Fibroblast of lung (primary cell): ENCODE results near the gene PTP4A2. TPM values are rescaled to one million over a fixed set of nuclear protein-coding genes. Genes with fewer than 3 reads are reported as not detected.

ENCODE experiments used
- DNase-seq, 2 donors: peaks; one replicate each; pipeline versions ENCODE4 v3.0.0 to v3.0.0-alpha.2; 2010; ENCODE audit warnings: low read depth in 2 of 2
- H2AFZ ChIP-seq: 2 replicates; pipeline ENCODE4 v1.5.1; 2012; ENCODE audit warnings: low read length, control low read depth, inconsistent platforms
- H3K27ac ChIP-seq: 2 replicates; pipeline ENCODE4 v1.5.1; 2011; ENCODE audit warnings: low read length, control low read depth; ENCODE audit not compliant: insufficient read depth
- H3K27me3 ChIP-seq: 2 replicates; pipeline ENCODE4 v1.5.1; 2011; ENCODE audit warnings: mild to moderate bottlenecking, low read length; ENCODE audit not compliant: control insufficient read depth, insufficient read depth
- H3K36me3 ChIP-seq: 2 replicates; pipeline ENCODE4 v1.5.1; 2011; ENCODE audit warnings: low read length; ENCODE audit not compliant: control insufficient read depth, insufficient read depth
- H3K4me1 ChIP-seq: 2 replicates; pipeline ENCODE4 v1.5.1; 2011; ENCODE audit warnings: low read length; ENCODE audit not compliant: control insufficient read depth, insufficient read depth; ENCODE audit errors: extremely low read depth
- H3K4me2 ChIP-seq: 2 replicates; pipeline ENCODE4 v1.5.1; 2011; ENCODE audit warnings: low read length, control low read depth; ENCODE audit not compliant: insufficient read depth; ENCODE audit errors: extremely low read depth
- H3K4me3 ChIP-seq, 4 experiments: fragments of 200-600 bp in 1 of 4; sonication (generic) in 1 of 4; replicated peaks in 1 of 4; 2 replicates each; pipeline ENCODE4 v1.5.1; 2011 to 2016; ENCODE audit warnings: low read length in 4 of 4, low read depth in 3 of 4, mild to moderate bottlenecking in 3 of 4, control low read depth in 2 of 4, inconsistent platforms in 1 of 4, mixed read lengths in 1 of 4; ENCODE audit not compliant: insufficient read depth in 1 of 4; ENCODE audit errors: control extremely low read depth in 1 of 4
- H3K79me2 ChIP-seq: 2 replicates; pipeline ENCODE4 v1.5.1; 2012; ENCODE audit warnings: mild to moderate bottlenecking, low read length, inconsistent platforms; ENCODE audit not compliant: control insufficient read depth, insufficient read depth
- H3K9ac ChIP-seq: 2 replicates; pipeline ENCODE4 v1.5.1; 2011; ENCODE audit warnings: mild to moderate bottlenecking, low read length, control low read depth; ENCODE audit not compliant: insufficient read depth
- H3K9me3 ChIP-seq: 2 replicates; pipeline ENCODE4 v1.5.1; 2012; ENCODE audit warnings: low read depth, low read length; ENCODE audit not compliant: control insufficient read depth, insufficient read depth
- H4K20me1 ChIP-seq: 2 replicates; pipeline ENCODE4 v1.5.1; 2011; ENCODE audit warnings: low read length; ENCODE audit not compliant: control insufficient read depth, insufficient read depth; ENCODE audit errors: extremely low read depth
- CTCF ChIP-seq, 2 donors: IDR thresholded peaks in 1 of 2; conservative IDR thresholded peaks in 1 of 2; 1 replicate in 1 of 2; 2 replicates in 1 of 2; pipeline ENCODE4 v1.5.1; 2011 to 2012; ENCODE audit warnings: low read length in 2 of 2, control low read depth in 1 of 2, inconsistent platforms in 1 of 2, low read depth in 1 of 2, mild to moderate bottlenecking in 1 of 2
- EZH2 ChIP-seq: IDR thresholded peaks from 2 replicates; pipeline ENCODE4 v1.5.1; 2012; ENCODE audit warnings: low read length, control low read depth, mild to moderate bottlenecking; ENCODE audit errors: missing control alignments
- polyA plus RNA-seq, 2 donors: library from polyadenylated mRNA; depleted of rRNA in 1 of 2; stranded (reverse) in 1 of 2; unstranded in 1 of 2; fragments of >200 nt; gene quantifications; 2 replicates each; pipeline ENCODE4 v1.2.1, GENCODE V29; 2011 to 2012; ENCODE audit warnings: missing spikeins in 1 of 2
- total RNA-seq: library from RNA; depleted of rRNA; stranded (reverse); fragments of >200 nt; gene quantifications from 2 replicates; pipeline ENCODE4 v1.2.1, GENCODE V29; 2014

Gene PTP4A2
- total and polyA plus RNA-seq, 2 donors (not counting 1 experiment from before 2014, with no cell fraction given), result 366 to 429 TPM

GRCh38 chr1:31909691-31910090, 28.5 kb downstream of the PTP4A2 start:
- Histone ChIP-seq H3K36me3 (peaks cover 13% of the 10 kb centered on the region), H3K27me3 (no peaks in the 10 kb centered on the region), H3K9me3 (no peaks in the 10 kb centered on the region), H2AFZ (no peak overlapping the region), H3K27ac (no peak overlapping the region), H3K79me2 (peaks cover 44% of the 10 kb centered on the region), H3K9ac (no peak overlapping the region), H4K20me1 (peaks cover 2% of the 10 kb centered on the region), H3K4me3 (no peak overlapping the region), H3K4me2 (no peak overlapping the region), H3K4me1 (no peaks in the 10 kb centered on the region)
- DNase-seq, result no peak
- no peak for TF ChIP-seq CTCF (conservative IDR thresholded peaks at IDR 0.05 in 1 of 2, IDR thresholded peaks at IDR 0.05 in 1 of 2; ENCODE audit: low read depth in 1 of 2, low read length in 2 of 2)
- TF ChIP-seq EZH2, result no peak

DNA sequence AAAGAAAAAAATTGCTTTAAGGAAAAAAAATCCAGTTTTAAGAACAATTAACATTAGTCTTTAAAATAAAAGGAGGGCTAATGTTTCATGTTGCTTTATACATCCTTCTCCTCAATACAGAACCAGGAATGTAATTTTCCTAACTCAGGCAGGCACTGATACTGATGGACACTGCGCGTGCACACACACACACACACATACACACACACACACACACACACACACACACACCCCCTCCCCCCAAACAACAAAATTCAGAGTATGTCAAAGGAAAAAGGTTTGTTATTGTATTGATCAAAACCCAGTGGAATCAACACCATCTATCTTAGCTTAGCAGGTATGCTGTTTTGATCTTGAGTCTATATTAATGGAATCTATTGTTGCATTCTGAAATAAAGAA, 31.6 kb downstream of the PTP4A2 start:
- no peak overlapping the region for H3K4me2 ChIP-seq
- H3K27ac ChIP-seq, result no peak overlapping the region
- H3K36me3 ChIP-seq, result peaks cover 8% of the 10 kb centered on the region
- no peak overlapping the region for H3K9ac ChIP-seq
- H3K79me2 ChIP-seq, result peaks cover 14% of the 10 kb centered on the region
- no peaks in the 10 kb centered on the region for H4K20me1 ChIP-seq
- H3K4me1 ChIP-seq, result no peaks in the 10 kb centered on the region
- H3K27me3 ChIP-seq, result no peaks in the 10 kb centered on the region
- no peak for TF ChIP-seq CTCF (conservative IDR thresholded peaks at IDR 0.05 in 1 of 2, IDR thresholded peaks at IDR 0.05 in 1 of 2; ENCODE audit: low read depth in 1 of 2, low read length in 2 of 2)
- no peak overlapping the region for H2AFZ ChIP-seq
- no peak for DNase-seq
- H3K9me3 ChIP-seq, result no peaks in the 10 kb centered on the region
- no peak overlapping the region for H3K4me3 ChIP-seq

DNA sequence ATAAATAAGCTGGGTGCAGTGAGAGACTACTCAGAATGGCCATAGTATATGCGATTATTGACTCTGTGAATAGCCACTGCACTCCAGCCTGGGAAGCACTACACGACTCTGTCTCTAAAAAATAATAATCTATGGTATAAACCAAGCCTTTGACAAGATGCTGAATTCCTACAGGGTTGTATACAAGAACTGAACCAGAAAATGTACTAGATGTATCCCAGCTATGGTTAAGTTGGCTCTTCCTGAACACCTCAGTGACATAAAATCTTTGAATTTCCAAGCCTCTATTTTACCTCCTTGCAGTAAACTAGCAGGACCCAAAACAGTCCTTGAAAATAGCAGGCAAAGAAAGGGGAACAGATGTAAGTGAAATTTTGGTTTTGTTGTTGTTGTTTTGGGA, 32.5 kb downstream of the PTP4A2 start:
- DNase-seq, result no peak
- Histone ChIP-seq H3K27ac (no peak overlapping the region), H3K36me3 (peaks cover 4% of the 10 kb centered on the region), H3K9ac (no peak overlapping the region), H3K79me2 (peaks cover 7% of the 10 kb centered on the region), H3K4me3 (no peak overlapping the region), H3K4me1 (no peaks in the 10 kb centered on the region), H2AFZ (no peak overlapping the region), H3K9me3 (no peaks in the 10 kb centered on the region), H4K20me1 (no peaks in the 10 kb centered on the region), H3K27me3 (no peaks in the 10 kb centered on the region), H3K4me2 (no peak overlapping the region)
- TF ChIP-seq EZH2 (no peak), CTCF (conservative IDR thresholded peaks at IDR 0.05 in 1 of 2, IDR thresholded peaks at IDR 0.05 in 1 of 2; ENCODE audit: low read depth in 1 of 2, low read length in 2 of 2) (no peak)
